Measurements from ENCODE around the gene STPG3.

GRCh38 chr9:137250329-137251193 lies 525 bp upstream of the STPG3 start:
- TF ChIP-seq NRF1 (IDR thresholded peaks at IDR 0.05; ENCODE audit: low read depth, low read length) (no peak), CTCF (IDR thresholded peaks at IDR 0.05; ENCODE audit: control extremely low read depth in 1 of 3, insufficient read depth in 1 of 3, low read depth in 1 of 3, low read length in 3 of 3) (no peak), GABPA (IDR thresholded peaks at IDR 0.05; ENCODE audit: borderline replicate concordance, insufficient read depth, low read length) (no peak), TAF1 (IDR thresholded peaks at IDR 0.05; ENCODE audit: low read depth, low read length) (no peak)

Data from H1 (cell line).